Testis (tissue), 2 donors: ENCODE results near the gene PPP1R9A.

Experiments used
- CTCF ChIP-seq, 3 experiments: fragments of 450-650 bp in 2 of 3; fragments of 200-600 bp in 1 of 3; sonication (generic) in 1 of 3; IDR thresholded peaks; one replicate each; pipeline ENCODE4 v1.5.1; 2016 to 2019; ENCODE audit warnings: antibody characterized with exemption in 3 of 3, mild to moderate bottlenecking in 2 of 3, moderate library complexity in 1 of 3
- POLR2A ChIP-seq: fragments of 450-650 bp; IDR thresholded peaks from one replicate; pipeline ENCODE4 v1.6.1; 2017; ENCODE audit warnings: antibody characterized with exemption, mild to moderate bottlenecking, moderate library complexity

DNA sequence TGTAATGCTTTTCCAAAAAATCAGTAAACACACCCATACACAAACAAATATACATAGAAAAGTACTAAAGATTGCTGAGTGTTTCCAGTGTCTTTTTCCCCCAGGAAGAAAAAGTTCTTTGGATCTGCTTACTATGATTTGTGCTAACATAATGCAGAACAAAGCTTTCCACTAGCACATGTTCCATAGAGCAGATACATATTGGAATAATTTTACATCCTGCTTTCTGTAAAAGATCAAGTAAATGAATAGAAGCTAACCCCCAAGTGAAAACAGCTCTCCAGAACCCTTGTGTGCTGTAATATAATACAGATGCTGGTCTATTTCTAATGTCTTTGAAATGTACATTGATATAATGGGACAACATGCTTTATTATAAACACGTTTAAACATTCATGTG lies 291.5 kb downstream of the PPP1R9A start:
- TF ChIP-seq CTCF (IDR thresholded peaks at IDR 0.05), result no peak
- no peak for TF ChIP-seq POLR2A
